Stimulated activated CD8-positive, alpha-beta memory T cell treated with anti-CD3 and anti-CD28 coated beads, Interleukin-15, amount 100 ng/mL, for 1 hour (primary cell): ENCODE data around the gene SUMF1.

Source experiments
- DNase-seq: peaks from one replicate; pipeline ENCODE4 v3.0.0-alpha.2; 2020; ENCODE audit warnings: low read depth

The SUMF1 gene

GRCh38 chr3:4497005-4497692, 30.1 kb upstream of the SUMF1 start:
- DNase-seq, result no peak

- no peak for DNase-seq
Observed at GRCh38 chr3:4496087-4496452, 29.0 kb upstream of the SUMF1 start.

GRCh38 chr3:4495294-4496086, 28.4 kb upstream of the SUMF1 start:
- DNase-seq, result no peak

GRCh38 chr3:4494895-4495264, 27.8 kb upstream of the SUMF1 start:
- DNase-seq, result no peak

DNA sequence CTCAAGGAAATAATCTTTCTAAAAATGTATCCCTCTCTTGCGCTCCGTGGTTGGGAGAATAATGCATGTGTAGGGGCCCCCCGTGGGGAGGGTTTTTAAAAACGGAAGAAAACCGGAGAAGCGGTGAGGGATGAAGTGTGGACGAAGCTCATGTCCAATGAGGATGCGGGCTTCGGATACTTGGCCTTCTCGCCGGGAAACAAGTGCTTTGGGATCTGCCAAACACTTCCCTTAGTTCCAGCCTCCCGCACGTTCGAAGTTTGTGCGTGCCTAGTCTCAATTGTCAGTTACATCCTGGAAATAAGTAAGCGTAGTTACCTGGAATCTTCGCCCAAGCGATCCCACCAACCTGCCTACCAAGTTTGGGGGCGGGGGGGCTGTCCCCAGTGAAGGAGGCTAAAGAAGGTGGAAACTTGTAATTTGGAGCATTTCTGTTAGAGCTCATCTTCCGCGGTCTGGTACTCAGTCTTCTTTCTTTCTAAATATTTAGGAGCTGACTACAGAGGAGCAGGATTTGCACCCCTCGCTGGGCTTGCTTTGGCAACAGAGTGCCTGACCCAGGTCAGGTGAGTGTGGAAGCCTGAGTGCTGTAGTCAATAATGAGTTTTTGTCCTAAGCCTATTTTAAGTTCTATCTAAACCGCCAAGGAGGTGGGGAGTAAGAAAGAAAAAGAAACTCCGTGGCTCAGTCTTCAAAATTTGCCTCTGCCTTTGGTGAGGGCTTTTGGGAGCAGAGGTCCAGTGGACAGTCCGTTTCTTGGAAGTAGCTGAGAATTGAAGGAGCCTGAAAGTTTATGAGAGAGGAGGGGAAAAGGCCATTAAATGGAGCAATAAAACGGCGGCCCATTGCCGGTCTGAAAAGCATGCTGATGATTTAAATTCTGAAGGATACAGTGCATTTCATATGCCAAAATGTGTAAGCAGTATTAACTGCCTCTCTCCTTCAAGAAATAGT, 27.1 kb upstream of the SUMF1 start:
- no peak for DNase-seq

- peak; percentile 92 for DNase-seq
Observed at GRCh38 chr3:4493014-4493940, 26.2 kb upstream of the SUMF1 start, which contains the start of gene ITPR1. TSS of gene ITPR1 (plus strand) at chr3:4493348. CDS start at chr3:4516492, 23,144 bp downstream.

DNA sequence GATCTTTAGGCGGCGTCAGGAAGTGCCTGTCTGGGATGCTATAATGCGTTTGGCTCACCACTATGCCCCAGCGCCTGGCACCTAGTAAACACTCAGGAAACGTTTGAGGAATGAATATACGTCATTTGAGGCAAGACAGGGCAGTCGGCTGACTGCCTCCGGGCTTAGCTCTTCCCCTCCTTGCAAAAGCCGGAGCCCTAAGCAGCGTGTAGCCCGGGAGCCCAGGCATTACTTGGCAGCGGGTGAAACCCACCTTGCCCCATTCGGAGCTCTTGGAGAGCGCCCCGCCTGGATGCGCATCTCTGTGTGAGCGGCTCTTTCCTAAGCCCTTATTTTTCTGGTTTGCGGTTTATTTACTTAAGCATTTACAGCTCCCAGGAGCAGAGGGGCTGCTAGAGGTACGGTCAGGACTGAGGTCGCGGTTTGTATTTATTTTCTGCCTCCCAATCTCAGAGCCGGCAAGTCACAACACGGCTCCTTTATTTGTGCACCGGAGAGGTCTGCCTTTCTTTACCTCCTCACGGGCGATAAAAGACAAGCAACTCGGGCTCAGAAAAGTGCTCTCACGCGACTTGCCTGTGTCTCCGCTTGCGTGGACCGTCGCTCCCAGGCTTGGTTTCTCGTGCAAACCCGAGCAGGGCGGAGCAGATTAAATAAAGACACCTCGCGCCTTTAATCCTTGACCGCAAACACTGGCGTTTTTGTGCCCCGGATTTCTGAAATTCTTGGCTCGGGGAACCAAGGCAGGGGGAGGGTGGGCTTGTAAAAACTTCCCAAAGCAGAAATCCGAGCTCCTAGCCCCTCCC, 25.3 kb upstream of the SUMF1 start:
- no peak for DNase-seq

DNA sequence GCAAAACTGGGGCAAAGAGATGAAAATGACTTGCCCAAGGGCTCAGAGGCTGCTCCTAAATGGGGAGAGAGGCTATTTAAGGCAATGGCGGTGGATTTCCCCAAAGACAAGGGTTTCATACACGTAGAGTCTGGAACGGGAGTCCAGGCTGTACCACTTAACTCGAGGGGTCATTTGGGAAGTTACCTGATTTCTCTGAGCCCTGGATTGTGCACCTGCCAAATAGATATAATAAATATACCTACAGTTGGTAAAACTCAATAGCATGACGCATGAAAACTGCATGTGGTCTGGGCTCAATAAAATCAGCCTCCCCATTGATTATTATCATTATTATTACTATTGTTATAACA, 24.8 kb upstream of the SUMF1 start:
- DNase-seq, result no peak

- no peak for DNase-seq
Observed at GRCh38 chr3:4478261-4478660, 11.2 kb upstream of the SUMF1 start.

DNA sequence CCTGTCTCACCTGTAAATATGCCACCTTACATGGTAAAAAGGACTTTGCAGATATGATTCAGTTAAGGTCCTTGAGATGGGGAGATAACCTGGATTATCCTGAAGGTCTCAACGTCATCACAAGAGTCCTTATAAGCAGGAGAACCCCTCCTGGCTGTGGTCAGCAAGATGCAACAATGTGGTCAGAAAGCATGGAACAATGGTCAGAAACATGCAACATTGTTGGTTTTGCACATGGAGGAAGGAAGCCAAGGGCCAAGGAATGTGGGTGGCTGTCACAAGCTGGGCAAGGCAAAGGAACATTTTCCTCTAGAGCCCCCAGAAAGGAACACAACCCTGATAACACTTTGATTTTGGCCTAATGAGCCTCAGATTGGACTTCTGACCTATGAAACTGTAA, 9.4 kb upstream of the SUMF1 start:
- DNase-seq, result no peak

DNA sequence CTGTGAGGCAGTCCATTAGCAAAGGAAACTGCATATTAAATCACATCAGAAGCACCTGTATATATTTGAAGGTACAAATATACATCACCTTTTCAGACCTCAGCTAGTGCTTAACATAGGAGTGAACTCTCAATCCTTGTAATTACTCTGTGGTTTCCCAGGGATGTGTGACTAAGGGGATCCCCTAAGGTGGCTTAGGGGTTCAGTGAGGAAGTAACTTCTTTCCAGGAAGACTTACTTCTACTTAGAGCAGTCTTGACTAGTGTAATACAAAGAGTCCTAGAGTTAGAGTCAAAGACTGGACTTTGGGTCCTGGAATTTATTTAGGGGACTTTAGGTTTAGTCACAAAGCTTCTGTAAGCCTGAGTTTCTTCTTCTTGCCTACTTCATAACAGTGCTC, 8.7 kb upstream of the SUMF1 start:
- no peak for DNase-seq

DNA sequence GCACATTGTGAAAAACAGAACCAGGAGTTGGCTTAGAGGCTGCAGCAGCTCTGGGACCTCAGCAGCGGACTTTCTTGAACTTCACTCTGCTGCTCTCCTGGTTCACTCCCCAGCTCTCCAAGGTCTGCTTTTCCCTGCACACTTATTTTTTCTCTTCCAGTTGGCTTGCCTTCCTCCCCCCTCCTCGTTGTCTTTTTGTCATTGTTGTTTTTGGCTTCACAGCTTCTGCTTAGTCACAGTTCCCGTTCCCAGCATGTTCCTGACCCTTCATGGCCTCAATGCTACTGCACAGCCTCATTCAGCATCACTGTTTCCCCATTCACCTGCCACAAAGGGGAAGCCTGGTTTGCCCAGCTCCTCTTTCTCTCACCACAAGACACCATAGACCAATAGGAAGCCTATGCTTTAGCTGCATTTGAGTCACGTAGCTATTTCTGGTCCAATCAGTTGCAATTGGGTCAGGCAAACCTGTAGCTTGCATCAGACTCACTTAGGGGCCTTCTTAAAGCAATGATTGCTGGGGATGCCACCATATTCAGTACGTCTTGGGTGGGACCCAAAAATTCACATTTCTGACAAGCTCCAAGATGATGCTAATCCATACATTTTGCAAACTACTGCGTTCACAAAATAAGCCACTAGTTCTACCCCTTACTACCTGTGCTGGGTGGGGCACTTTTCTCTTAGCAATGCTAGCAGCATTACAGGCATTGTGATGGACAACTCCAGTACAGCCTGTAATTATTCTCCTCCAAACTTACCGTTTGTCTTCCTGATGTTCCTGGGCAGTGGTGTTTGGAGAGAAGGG, 7.8 kb upstream of the SUMF1 start:
- no peak for DNase-seq

DNA sequence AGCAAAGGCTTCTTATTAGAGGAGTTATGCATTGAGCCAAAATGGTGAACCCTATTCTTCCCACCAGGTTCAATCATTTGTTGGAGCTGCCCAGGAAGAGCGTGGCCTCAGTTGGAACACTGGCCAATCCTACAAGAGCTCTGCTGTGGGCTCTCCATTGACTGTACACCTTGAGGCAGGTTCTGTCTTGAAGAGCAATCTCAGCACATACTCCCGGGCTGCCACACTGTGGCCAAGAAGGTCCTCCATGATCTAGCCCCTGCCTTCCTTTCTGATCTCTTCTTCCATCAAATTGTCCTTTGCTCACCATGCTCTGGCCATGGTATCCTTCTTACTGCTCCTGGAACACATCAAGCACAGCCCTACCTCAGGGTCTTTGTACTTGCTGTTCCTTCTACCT, 5.7 kb upstream of the SUMF1 start:
- DNase-seq, result no peak

- no peak for DNase-seq
Observed at GRCh38 chr3:4472312-4472711, 5.2 kb upstream of the SUMF1 start.

DNA sequence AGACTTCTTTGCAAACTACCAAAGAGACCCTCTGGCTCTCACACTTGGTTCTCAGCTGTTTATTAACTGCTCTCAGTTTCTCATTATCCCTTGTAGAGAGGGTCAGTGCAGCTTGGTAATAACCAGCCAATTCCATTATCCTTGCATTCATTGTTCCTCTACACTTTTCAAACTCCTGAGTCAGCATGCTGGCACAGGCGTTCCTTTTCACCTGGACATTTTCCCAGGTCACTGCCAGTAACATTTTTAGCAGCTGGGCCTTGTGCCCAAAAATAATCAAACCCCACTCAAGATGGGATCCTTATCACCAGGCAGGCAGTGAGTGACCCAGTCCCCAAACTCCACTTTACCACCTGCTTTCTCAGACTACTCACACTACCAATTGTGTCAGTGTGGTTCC, 4.8 kb upstream of the SUMF1 start:
- DNase-seq, result no peak

GRCh38 chr3:4467522-4467867, 426 bp upstream of the SUMF1 start:
- DNase-seq, result no peak

- DNase-seq, result no peak
Observed at GRCh38 chr3:4464576-4464975, 2.5 kb downstream of the SUMF1 start.

- DNase-seq, result no peak
Observed at GRCh38 chr3:4462369-4463040, 4.6 kb downstream of the SUMF1 start.

DNA sequence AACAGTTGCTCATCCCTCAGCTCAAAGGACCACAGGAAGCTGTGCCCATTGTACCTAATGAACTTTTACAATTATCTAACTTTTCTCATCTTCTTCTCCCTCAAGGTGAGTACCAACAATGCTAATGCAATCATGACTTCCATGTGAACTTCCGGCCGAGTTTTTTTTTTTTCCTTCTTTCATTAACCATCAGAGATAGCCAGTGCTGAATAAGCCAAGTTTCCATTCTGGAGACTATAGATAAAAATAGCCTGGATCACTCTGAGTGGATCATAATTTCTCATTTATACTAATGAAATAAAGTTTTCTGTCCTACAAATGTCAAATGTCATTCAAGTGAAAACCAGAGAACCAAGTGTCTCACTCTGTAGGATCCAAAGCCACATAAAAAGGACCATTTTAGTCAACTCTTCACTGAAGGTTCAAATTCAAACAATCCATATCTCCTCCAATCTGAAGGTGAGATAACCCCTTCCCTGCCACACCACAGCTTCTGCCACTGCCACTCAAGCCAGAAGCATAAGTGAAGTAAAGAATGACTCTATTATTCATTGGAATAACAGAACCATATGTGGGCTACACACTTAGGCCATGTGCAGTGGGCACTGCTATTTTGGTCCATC, 5.5 kb downstream of the SUMF1 start:
- no peak for DNase-seq
